ENCODE data around the gene OSTM1. TPM values are rescaled to one million over a fixed set of nuclear protein-coding genes. Genes with fewer than 3 reads are reported as not detected.

Gene OSTM1
- total RNA-seq, 1 donor from 2014 or later: 49.9 TPM

GRCh38 chr6:107991772-107992550 lies 82.6 kb downstream of the OSTM1 start:
- Mint-ChIP-seq H3K27me3 (ENCODE audit: unreplicated experiment) (peaks cover 2% of the 10 kb centered on the region), H3K27ac (ENCODE audit: unreplicated experiment) (no peak overlapping the region), H3K4me3 (ENCODE audit: unreplicated experiment) (no peak overlapping the region), H3K36me3 (ENCODE audit: unreplicated experiment) (no peaks in the 10 kb centered on the region), H3K9me3 (ENCODE audit: unreplicated experiment) (no peaks in the 10 kb centered on the region), H3K4me1 (ENCODE audit: unreplicated experiment) (peaks cover 2% of the 10 kb centered on the region)
- no peak for DNase-seq (ENCODE audit: extremely low spot score, unreplicated experiment)
- no peak for TF ChIP-seq CTCF (IDR thresholded peaks at IDR 0.05)

Other genes with a start within 250 kb of the OSTM1 start
- gene SEC63, start 116.5 kb downstream of the OSTM1 start, total RNA-seq: 137 and 143 TPM in 2 replicates
- gene NR2E1, start 91.3 kb upstream of the OSTM1 start, total RNA-seq: not detected in 2 replicates
- 166 and 171 TPM in 2 replicates for gene SNX3, start 186.3 kb upstream of the OSTM1 start, total RNA-seq
- gene AFG1L, start 220.3 kb upstream of the OSTM1 start, total RNA-seq: 7.3 and 9.5 TPM in 2 replicates